ENCODE results near the gene BZW2. TPM values are rescaled to one million over a fixed set of nuclear protein-coding genes. Genes with fewer than 3 reads are reported as not detected.

BZW2 gene
- total RNA-seq, 1 donor from 2014 or later = 84.9 TPM

DNA sequence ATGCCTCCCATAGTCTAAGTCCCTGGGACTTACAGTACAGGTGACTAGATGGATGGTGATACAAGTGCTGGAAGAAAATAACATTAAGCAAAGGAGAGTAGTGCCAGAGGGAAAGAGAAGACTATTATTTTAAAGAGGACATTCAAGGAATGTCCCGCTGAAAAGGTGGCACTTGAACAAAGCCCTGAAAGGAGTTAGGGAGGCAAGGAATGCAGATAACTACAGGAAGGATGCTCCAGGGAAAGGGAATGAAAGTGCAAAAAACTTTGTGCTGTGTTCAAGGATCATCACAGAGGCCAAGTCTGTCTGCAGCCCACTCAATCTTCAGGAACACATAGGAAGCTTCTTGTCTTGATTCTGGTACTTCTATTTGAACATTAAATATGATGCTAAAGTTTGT lies 15.3 kb upstream of the BZW2 start:
- no peaks in the 10 kb centered on the region for H3K9me3 ChIP-seq (ENCODE audit: insufficient read depth, low read depth, low read length)
- no peak overlapping the region for H3K4me3 Mint-ChIP-seq (ENCODE audit: unreplicated experiment)
- no peaks in the 10 kb centered on the region for H4K20me1 ChIP-seq (ENCODE audit: insufficient read depth, low read length)
- no peaks in the 10 kb centered on the region for H3K36me3 ChIP-seq (ENCODE audit: insufficient read depth, low read length)
- H3K27ac ChIP-seq (ENCODE audit: low read depth, low read length) = no peak overlapping the region
- H3K9ac ChIP-seq (ENCODE audit: low read length) = no peak overlapping the region
- no peaks in the 10 kb centered on the region for H3K9me3 Mint-ChIP-seq (ENCODE audit: unreplicated experiment)
- H3K4me3 ChIP-seq (ENCODE audit: insufficient read depth, low read depth, low read length) = no peak overlapping the region
- H2AFZ ChIP-seq (ENCODE audit: low read depth, low read length) = no peak overlapping the region
- H3K27me3 ChIP-seq (ENCODE audit: insufficient read depth, low read length) = no peaks in the 10 kb centered on the region
- FAIRE-seq = no peak
- no peaks in the 10 kb centered on the region for H3K79me2 ChIP-seq (ENCODE audit: insufficient read depth, low read length)
- no peak for TF ChIP-seq EZH2 (IDR thresholded peaks at IDR 0.05; ENCODE audit: insufficient read depth, low read length)
- TF ChIP-seq, protein P1, sequence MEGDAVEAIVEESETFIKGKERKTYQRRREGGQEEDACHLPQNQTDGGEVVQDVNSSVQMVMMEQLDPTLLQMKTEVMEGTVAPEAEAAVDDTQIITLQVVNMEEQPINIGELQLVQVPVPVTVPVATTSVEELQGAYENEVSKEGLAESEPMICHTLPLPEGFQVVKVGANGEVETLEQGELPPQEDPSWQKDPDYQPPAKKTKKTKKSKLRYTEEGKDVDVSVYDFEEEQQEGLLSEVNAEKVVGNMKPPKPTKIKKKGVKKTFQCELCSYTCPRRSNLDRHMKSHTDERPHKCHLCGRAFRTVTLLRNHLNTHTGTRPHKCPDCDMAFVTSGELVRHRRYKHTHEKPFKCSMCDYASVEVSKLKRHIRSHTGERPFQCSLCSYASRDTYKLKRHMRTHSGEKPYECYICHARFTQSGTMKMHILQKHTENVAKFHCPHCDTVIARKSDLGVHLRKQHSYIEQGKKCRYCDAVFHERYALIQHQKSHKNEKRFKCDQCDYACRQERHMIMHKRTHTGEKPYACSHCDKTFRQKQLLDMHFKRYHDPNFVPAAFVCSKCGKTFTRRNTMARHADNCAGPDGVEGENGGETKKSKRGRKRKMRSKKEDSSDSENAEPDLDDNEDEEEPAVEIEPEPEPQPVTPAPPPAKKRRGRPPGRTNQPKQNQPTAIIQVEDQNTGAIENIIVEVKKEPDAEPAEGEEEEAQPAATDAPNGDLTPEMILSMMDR (IDR thresholded peaks at IDR 0.05; ENCODE audit: insufficient read depth, low read depth, low read length) = no peak
- H3K27me3 Mint-ChIP-seq (ENCODE audit: low read depth, unreplicated experiment) = no peaks in the 10 kb centered on the region
- H3K36me3 Mint-ChIP-seq (ENCODE audit: low read depth, unreplicated experiment) = no peaks in the 10 kb centered on the region
- no peak overlapping the region for H3K4me2 ChIP-seq (ENCODE audit: low read length)
- no peaks in the 10 kb centered on the region for H3K4me1 Mint-ChIP-seq (ENCODE audit: low read depth, unreplicated experiment)
- no peaks in the 10 kb centered on the region for H3K4me1 ChIP-seq (ENCODE audit: insufficient read depth, low read length)
- DNase-seq (ENCODE audit: low read depth) = no peak
- no peak overlapping the region for H3K27ac Mint-ChIP-seq (ENCODE audit: unreplicated experiment)

DNA sequence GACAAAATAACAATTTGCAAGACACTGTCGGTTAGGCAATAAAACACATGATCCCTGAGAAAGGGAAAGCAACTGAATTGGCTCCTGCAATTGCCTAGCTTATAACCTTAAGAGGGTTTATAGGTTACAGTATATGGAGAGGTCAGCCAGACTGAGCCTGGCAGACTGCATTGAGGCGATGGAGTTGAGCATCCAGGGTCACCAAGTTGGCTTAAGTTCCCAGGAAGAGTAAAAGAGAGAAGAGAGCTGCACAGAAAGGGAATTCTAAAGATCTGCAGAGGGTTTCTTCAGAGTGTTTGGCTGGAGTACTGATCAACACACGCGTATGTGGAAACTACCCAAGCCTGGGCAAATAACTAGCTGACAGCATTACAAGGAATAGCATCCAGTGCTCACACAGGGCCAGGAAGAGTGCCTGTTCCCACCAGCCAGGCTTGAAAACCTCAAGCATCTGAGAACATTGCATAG lies 11.7 kb upstream of the BZW2 start:
- Mint-ChIP-seq H3K4me3 (ENCODE audit: unreplicated experiment) (no peak overlapping the region), H3K36me3 (ENCODE audit: low read depth, unreplicated experiment) (no peaks in the 10 kb centered on the region), H3K27me3 (ENCODE audit: low read depth, unreplicated experiment) (no peaks in the 10 kb centered on the region), H3K4me1 (ENCODE audit: low read depth, unreplicated experiment) (no peaks in the 10 kb centered on the region), H3K9me3 (ENCODE audit: unreplicated experiment) (no peaks in the 10 kb centered on the region), H3K27ac (ENCODE audit: unreplicated experiment) (no peak overlapping the region)
- H4K20me1 ChIP-seq (ENCODE audit: insufficient read depth, low read length) = peaks cover 15% of the 10 kb centered on the region
- H3K27ac ChIP-seq (ENCODE audit: low read depth, low read length) = no peak overlapping the region
- no peak for DNase-seq (ENCODE audit: low read depth)
- peaks cover 5% of the 10 kb centered on the region for H3K79me2 ChIP-seq (ENCODE audit: insufficient read depth, low read length)
- no peak for FAIRE-seq
- H3K4me1 ChIP-seq (ENCODE audit: insufficient read depth, low read length) = no peaks in the 10 kb centered on the region
- H2AFZ ChIP-seq (ENCODE audit: low read depth, low read length) = no peak overlapping the region
- TF ChIP-seq, protein P1 (IDR thresholded peaks at IDR 0.05; ENCODE audit: insufficient read depth, low read depth, low read length) = no peak
- no peak for TF ChIP-seq EZH2 (IDR thresholded peaks at IDR 0.05; ENCODE audit: insufficient read depth, low read length)
- H3K9ac ChIP-seq (ENCODE audit: low read length) = no peak overlapping the region
- H3K27me3 ChIP-seq (ENCODE audit: insufficient read depth, low read length) = no peaks in the 10 kb centered on the region
- H3K9me3 ChIP-seq (ENCODE audit: insufficient read depth, low read depth, low read length) = no peaks in the 10 kb centered on the region
- no peaks in the 10 kb centered on the region for H3K36me3 ChIP-seq (ENCODE audit: insufficient read depth, low read length)
- no peak overlapping the region for H3K4me3 ChIP-seq (ENCODE audit: insufficient read depth, low read depth, low read length)
- H3K4me2 ChIP-seq (ENCODE audit: low read length) = no peak overlapping the region

DNA sequence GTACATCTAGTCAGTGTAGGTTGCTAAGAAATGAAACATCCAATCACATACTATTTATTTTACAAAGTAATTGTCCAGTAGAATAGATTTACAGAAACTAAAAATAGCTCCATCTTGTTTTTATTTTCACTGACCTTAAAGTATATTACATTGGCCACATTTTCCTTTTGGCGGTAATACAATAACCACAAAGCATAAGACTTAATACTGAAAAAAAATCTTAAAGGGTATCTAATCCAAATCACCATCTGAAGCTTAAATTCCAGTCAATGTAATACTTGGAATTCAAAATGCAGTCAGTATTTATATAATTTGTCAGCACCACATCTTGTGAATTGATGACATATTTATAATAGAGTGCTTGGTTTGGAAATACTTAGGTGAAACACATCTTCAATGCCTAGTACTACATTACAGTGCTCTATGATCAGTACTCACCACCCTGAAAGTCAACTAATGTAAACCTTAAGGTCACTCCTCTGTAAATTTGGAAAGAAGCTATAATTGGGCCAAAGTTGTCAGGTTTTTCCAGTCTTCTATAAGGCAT lies 9.4 kb upstream of the BZW2 start:
- peak; percentile 61 for DNase-seq (ENCODE audit: low read depth)
- Histone ChIP-seq H3K9me3 (ENCODE audit: insufficient read depth, low read depth, low read length) (no peaks in the 10 kb centered on the region), H3K4me3 (ENCODE audit: insufficient read depth, low read depth, low read length) (no peak overlapping the region), H3K4me2 (ENCODE audit: low read length) (no peak overlapping the region), H2AFZ (ENCODE audit: low read depth, low read length) (no peak overlapping the region), H3K4me1 (ENCODE audit: insufficient read depth, low read length) (no peaks in the 10 kb centered on the region), H3K27ac (ENCODE audit: low read depth, low read length) (no peak overlapping the region), H3K79me2 (ENCODE audit: insufficient read depth, low read length) (peaks cover 13% of the 10 kb centered on the region), H3K36me3 (ENCODE audit: insufficient read depth, low read length) (no peaks in the 10 kb centered on the region), H4K20me1 (ENCODE audit: insufficient read depth, low read length) (peaks cover 15% of the 10 kb centered on the region), H3K27me3 (ENCODE audit: insufficient read depth, low read length) (no peaks in the 10 kb centered on the region), H3K9ac (ENCODE audit: low read length) (no peak overlapping the region)
- FAIRE-seq = no peak
- Mint-ChIP-seq H3K4me3 (ENCODE audit: unreplicated experiment) (no peak overlapping the region), H3K27me3 (ENCODE audit: low read depth, unreplicated experiment) (no peaks in the 10 kb centered on the region), H3K27ac (ENCODE audit: unreplicated experiment) (no peak overlapping the region), H3K9me3 (ENCODE audit: unreplicated experiment) (no peaks in the 10 kb centered on the region), H3K4me1 (ENCODE audit: low read depth, unreplicated experiment) (no peaks in the 10 kb centered on the region), H3K36me3 (ENCODE audit: low read depth, unreplicated experiment) (no peaks in the 10 kb centered on the region)
- no peak for TF ChIP-seq EZH2 (IDR thresholded peaks at IDR 0.05; ENCODE audit: insufficient read depth, low read length)
- TF ChIP-seq, protein P1 (IDR thresholded peaks at IDR 0.05; ENCODE audit: insufficient read depth, low read depth, low read length) = no peak
